ENCODE data around the gene NCKAP5.

DNA sequence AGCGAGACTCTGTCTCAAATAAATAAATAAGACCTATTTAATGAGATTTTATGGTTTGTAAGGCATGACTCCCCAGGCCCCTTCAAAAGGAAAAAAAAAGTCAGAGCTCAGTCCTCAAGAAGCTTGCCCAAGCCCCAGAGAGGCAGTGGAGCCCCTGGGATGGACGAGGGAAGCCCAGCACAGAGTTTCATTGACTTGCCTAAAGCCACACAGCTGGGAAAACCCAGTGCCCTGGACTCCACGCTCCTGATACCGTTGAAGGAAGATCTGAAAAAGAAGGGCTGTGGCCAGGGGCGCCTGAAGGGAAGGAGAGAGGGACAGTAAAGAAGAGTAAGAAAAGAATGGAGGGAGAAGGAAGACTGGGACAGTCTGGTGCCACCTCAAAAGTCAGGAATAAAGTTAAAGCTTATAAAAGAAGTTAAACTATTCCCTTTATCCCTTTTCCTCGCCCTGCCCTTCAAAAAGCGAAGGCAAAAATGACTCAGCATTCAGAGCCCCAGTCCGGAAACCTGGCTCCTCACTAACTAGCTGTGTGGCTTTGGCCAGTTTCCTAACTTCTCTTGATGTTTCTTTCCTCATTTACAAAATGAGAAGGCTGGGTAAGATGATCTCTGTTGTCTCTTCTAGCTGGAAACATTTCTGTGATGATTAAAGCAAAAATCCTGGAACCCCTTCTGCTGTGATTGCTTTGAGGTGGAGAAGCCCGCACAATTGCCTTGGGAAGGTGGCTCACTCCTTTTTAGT, 945.0 kb downstream of the NCKAP5 start:
- TF ChIP-seq, protein P1, sequence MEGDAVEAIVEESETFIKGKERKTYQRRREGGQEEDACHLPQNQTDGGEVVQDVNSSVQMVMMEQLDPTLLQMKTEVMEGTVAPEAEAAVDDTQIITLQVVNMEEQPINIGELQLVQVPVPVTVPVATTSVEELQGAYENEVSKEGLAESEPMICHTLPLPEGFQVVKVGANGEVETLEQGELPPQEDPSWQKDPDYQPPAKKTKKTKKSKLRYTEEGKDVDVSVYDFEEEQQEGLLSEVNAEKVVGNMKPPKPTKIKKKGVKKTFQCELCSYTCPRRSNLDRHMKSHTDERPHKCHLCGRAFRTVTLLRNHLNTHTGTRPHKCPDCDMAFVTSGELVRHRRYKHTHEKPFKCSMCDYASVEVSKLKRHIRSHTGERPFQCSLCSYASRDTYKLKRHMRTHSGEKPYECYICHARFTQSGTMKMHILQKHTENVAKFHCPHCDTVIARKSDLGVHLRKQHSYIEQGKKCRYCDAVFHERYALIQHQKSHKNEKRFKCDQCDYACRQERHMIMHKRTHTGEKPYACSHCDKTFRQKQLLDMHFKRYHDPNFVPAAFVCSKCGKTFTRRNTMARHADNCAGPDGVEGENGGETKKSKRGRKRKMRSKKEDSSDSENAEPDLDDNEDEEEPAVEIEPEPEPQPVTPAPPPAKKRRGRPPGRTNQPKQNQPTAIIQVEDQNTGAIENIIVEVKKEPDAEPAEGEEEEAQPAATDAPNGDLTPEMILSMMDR (conservative IDR thresholded peaks at IDR 0.05; ENCODE audit: low read depth, low read length) = no peak
- TF ChIP-seq EZH2 (IDR thresholded peaks at IDR 0.05; ENCODE audit: low read length, unreplicated experiment) = no peak
- TF ChIP-seq EZH2phosphoT487 (IDR thresholded peaks at IDR 0.05; ENCODE audit: borderline replicate concordance, low read length) = no peak

All from PC-3 (cell line).